Neural crest cell (in vitro differentiated cells): Measurements from ENCODE around the gene PHACTR1. TPM values are rescaled to one million over a fixed set of nuclear protein-coding genes. Genes with fewer than 3 reads are reported as not detected.

Experiments used
- DNase-seq: peaks from one replicate; pipeline ENCODE4 v3.0.0; 2021; ENCODE audit warnings: low read depth, mixed read lengths, low spot score
- H3K27ac Mint-ChIP-seq: one replicate; pipeline ENCODE4 v1.8.0; 2021; ENCODE audit warnings: mild to moderate bottlenecking, mixed read lengths; ENCODE audit not compliant: unreplicated experiment
- H3K27me3 Mint-ChIP-seq: 2 replicates; pipeline ENCODE4 v1.8.0; 2021; ENCODE audit warnings: low read depth, mild to moderate bottlenecking, mixed read lengths
- H3K36me3 Mint-ChIP-seq: 2 replicates; pipeline ENCODE4 v1.8.0; 2021; ENCODE audit warnings: low read depth, mild to moderate bottlenecking, mixed read lengths
- H3K4me1 Mint-ChIP-seq: 2 replicates; pipeline ENCODE4 v1.8.0; 2021; ENCODE audit warnings: mixed read lengths
- H3K4me3 Mint-ChIP-seq: one replicate; pipeline ENCODE4 v1.8.0; 2021; ENCODE audit warnings: mild to moderate bottlenecking, mixed read lengths
- H3K9me3 Mint-ChIP-seq: 2 replicates; pipeline ENCODE4 v1.8.0; 2021; ENCODE audit warnings: mixed read lengths
- total RNA-seq: library from RNA; stranded (reverse); gene quantifications from 2 replicates; pipeline ENCODE4 v1.2.1, GENCODE V29; 2021
- TF ChIP-seq, protein P1 (sequence below): fragments of 200-600 bp; sonication (generic); conservative IDR thresholded peaks from 2 replicates; pipeline ENCODE4 v1.5.0; 2021; ENCODE audit warnings: antibody characterized with exemption, mild to moderate bottlenecking

The PHACTR1 gene
- total RNA-seq, 1 donor from 2014 or later, result 10.4 TPM

DNA sequence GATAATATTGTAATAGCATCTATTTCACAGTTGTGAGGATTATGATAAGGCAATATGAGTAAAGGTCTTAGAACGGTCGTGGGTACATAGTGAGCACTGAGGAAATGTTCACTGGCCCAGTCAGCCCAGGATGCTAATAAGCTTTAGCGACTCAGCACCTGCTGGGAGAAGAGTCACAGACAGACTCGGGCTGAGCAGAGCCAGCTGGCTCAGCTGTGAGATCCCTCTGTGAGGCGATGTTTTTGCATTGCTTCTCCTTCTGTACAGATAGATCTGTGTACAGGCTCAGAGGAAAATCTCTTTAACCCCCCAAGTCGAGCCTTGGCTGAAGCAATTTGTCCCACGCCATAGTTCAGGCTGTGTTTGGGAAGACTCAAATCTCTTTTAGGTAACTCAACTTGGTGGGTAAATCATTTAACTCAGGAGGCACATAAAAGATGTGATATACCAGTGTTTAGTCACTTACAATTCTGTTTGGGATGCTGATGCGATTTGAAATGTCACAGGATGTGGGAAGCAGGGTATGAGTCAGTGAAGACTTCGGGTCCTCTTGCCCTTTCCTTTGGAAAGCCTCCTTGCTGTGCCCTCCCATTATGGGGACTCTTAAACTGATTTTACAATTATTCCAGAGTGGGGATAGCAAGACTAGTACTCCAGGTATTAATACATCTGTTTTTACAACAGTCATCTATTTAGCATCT is 53.1 kb downstream of the PHACTR1 start:
- no peaks in the 10 kb centered on the region for H3K9me3 Mint-ChIP-seq
- DNase-seq, result no peak
- H3K4me3 Mint-ChIP-seq, result no peak overlapping the region
- H3K27me3 Mint-ChIP-seq, result no peaks in the 10 kb centered on the region
- H3K27ac Mint-ChIP-seq, result peak overlapping the region; percentile 14
- TF ChIP-seq, protein P1, sequence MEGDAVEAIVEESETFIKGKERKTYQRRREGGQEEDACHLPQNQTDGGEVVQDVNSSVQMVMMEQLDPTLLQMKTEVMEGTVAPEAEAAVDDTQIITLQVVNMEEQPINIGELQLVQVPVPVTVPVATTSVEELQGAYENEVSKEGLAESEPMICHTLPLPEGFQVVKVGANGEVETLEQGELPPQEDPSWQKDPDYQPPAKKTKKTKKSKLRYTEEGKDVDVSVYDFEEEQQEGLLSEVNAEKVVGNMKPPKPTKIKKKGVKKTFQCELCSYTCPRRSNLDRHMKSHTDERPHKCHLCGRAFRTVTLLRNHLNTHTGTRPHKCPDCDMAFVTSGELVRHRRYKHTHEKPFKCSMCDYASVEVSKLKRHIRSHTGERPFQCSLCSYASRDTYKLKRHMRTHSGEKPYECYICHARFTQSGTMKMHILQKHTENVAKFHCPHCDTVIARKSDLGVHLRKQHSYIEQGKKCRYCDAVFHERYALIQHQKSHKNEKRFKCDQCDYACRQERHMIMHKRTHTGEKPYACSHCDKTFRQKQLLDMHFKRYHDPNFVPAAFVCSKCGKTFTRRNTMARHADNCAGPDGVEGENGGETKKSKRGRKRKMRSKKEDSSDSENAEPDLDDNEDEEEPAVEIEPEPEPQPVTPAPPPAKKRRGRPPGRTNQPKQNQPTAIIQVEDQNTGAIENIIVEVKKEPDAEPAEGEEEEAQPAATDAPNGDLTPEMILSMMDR, result no peak
- no peaks in the 10 kb centered on the region for H3K4me1 Mint-ChIP-seq
- H3K36me3 Mint-ChIP-seq, result no peaks in the 10 kb centered on the region

DNA sequence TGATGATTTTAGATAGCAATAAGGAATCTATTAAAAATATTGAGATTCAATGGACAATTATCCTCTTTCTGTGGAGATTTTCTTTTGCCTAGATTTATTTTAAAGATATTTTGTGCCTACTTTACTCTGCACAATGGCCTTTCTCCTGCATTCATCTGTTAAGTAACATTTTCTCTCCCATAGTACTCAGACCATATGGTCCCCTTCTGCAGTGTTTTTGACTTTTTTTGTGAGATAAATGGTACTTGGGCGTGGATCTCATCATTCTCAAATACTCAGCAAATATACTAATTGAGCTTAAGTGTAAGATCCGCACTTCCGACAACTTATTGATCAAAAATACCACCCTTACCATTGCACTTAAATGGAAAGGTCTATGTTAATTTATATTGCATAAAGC is 55.8 kb downstream of the PHACTR1 start:
- TF ChIP-seq, protein P1, result no peak
- no peak for DNase-seq
- no peaks in the 10 kb centered on the region for H3K36me3 Mint-ChIP-seq
- no peaks in the 10 kb centered on the region for H3K9me3 Mint-ChIP-seq
- H3K27ac Mint-ChIP-seq, result no peak overlapping the region
- no peaks in the 10 kb centered on the region for H3K4me1 Mint-ChIP-seq
- H3K27me3 Mint-ChIP-seq, result no peaks in the 10 kb centered on the region
- no peak overlapping the region for H3K4me3 Mint-ChIP-seq

DNA sequence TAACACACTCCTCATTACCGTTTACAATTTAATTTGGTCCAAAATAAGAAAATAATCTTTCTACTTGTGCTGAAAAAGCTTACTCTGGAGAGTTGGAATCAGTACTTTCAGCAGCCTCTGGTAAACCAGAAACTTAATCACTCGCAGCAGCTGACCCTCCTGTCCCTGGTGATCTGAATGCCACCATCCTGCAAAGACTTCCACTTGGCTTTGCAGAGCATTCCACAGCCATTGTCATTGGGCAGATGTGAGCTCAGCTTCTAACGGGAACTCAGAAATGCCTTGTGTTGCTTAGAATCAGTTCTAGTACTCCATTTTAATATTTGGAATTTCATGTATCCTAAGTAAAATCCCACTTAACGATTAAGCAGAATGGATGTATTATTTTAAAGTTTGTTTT is 59.7 kb downstream of the PHACTR1 start:
- TF ChIP-seq, protein P1, result no peak
- H3K27ac Mint-ChIP-seq, result no peak overlapping the region
- no peaks in the 10 kb centered on the region for H3K36me3 Mint-ChIP-seq
- no peaks in the 10 kb centered on the region for H3K27me3 Mint-ChIP-seq
- H3K4me1 Mint-ChIP-seq, result no peaks in the 10 kb centered on the region
- DNase-seq, result no peak
- H3K9me3 Mint-ChIP-seq, result no peaks in the 10 kb centered on the region
- H3K4me3 Mint-ChIP-seq, result no peak overlapping the region

DNA sequence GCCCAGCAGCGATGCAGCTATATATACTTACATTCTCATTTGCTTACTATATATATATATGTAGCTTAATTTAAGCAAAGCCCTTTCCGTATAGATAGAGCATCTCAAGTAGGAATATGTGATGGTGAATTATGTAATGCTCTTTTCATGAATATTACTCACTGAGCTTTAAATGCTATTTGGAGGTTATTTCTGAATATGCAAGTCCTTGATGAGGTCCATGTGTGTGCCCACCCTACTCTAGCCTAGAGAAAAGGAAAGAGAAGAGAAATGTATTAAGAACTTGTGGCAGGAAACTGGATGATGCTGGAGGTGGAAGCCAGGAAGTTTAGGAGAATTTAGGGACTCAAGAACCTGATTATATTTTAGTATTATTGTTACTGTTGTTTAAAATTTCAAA is 63.2 kb downstream of the PHACTR1 start:
- TF ChIP-seq, protein P1, result no peak
- Mint-ChIP-seq H3K9me3 (no peaks in the 10 kb centered on the region), H3K36me3 (no peaks in the 10 kb centered on the region), H3K4me1 (no peaks in the 10 kb centered on the region), H3K27me3 (no peaks in the 10 kb centered on the region), H3K27ac (no peak overlapping the region), H3K4me3 (no peak overlapping the region)
- no peak for DNase-seq

DNA sequence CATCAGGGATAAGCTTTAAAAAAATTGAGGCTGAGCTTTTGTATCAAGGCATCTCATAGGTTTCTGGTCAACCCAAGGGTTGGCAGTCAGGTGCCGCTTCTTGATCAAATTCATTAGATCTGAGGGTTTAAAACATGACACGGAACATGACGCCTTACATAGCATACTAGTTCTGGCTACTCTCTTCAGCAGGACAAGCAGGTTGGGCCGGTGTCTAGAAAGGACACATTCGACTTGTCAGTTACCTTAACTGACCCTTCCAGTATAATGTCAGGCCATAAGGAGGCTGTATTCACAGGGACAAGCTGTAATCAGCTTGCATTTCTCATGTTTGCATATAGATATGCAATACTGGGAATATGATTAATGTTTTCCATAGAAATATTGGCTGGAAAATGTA is 65.6 kb downstream of the PHACTR1 start:
- no peak for DNase-seq
- Mint-ChIP-seq H3K4me3 (no peak overlapping the region), H3K27ac (no peak overlapping the region), H3K4me1 (peaks cover 6% of the 10 kb centered on the region), H3K9me3 (no peaks in the 10 kb centered on the region), H3K27me3 (no peaks in the 10 kb centered on the region), H3K36me3 (no peaks in the 10 kb centered on the region)
- TF ChIP-seq, protein P1, result no peak
